ENCODE data around the gene USP34. TPM values are rescaled to one million over a fixed set of nuclear protein-coding genes. Genes with fewer than 3 reads are reported as not detected.

Gene USP34
- total and polyA plus RNA-seq, 2 donors (not counting 1 experiment from before 2014, with no cell fraction given) = 52.4 to 129 TPM

DNA sequence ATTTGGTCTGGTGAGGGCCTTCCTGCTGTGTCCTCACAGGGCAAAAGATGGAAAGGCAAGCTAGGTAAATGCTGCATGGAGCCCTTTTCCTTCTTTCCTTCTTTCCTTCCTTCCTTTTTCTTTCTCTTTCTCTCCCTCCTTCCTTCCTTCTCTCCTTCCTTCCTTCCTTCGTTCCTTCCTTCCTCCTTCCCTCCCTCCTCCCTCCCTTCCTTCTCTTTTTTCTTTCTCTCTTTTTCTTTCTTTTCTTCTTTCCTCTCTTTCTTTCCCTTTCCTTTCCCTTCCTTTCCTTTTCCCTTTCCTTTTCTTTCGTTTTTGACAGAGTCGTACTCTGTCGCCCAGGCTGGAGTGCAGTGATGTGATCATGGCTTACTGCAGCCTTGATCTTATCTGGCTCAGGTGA, 332.0 kb downstream of the USP34 start:
- Histone ChIP-seq H3K79me2 (ENCODE audit: control insufficient read depth, insufficient read depth, low read length) (no peaks in the 10 kb centered on the region), H3K27ac (ENCODE audit: insufficient read depth, low read length) (no peak overlapping the region), H2AFZ (ENCODE audit: low read length) (no peak overlapping the region), H3K4me2 (ENCODE audit: extremely low read depth, insufficient read depth, low read length) (no peak overlapping the region), H3K9me3 (ENCODE audit: control insufficient read depth, insufficient read depth, low read depth, low read length) (no peaks in the 10 kb centered on the region), H4K20me1 (ENCODE audit: control insufficient read depth, extremely low read depth, insufficient read depth, low read length) (no peaks in the 10 kb centered on the region), H3K27me3 (ENCODE audit: control insufficient read depth, insufficient read depth, low read length) (no peaks in the 10 kb centered on the region), H3K9ac (ENCODE audit: insufficient read depth, low read length) (no peak overlapping the region), H3K4me1 (ENCODE audit: control insufficient read depth, extremely low read depth, insufficient read depth, low read length) (no peaks in the 10 kb centered on the region), H3K36me3 (ENCODE audit: control insufficient read depth, insufficient read depth, low read length) (no peaks in the 10 kb centered on the region), H3K4me3 (replicated peaks in 1 of 4; ENCODE audit: control extremely low read depth in 1 of 4, insufficient read depth in 1 of 4, low read depth in 3 of 4, low read length in 4 of 4) (no peak overlapping the region)
- no peak for DNase-seq (ENCODE audit: low read depth in 2 of 2)
- TF ChIP-seq, protein P1, sequence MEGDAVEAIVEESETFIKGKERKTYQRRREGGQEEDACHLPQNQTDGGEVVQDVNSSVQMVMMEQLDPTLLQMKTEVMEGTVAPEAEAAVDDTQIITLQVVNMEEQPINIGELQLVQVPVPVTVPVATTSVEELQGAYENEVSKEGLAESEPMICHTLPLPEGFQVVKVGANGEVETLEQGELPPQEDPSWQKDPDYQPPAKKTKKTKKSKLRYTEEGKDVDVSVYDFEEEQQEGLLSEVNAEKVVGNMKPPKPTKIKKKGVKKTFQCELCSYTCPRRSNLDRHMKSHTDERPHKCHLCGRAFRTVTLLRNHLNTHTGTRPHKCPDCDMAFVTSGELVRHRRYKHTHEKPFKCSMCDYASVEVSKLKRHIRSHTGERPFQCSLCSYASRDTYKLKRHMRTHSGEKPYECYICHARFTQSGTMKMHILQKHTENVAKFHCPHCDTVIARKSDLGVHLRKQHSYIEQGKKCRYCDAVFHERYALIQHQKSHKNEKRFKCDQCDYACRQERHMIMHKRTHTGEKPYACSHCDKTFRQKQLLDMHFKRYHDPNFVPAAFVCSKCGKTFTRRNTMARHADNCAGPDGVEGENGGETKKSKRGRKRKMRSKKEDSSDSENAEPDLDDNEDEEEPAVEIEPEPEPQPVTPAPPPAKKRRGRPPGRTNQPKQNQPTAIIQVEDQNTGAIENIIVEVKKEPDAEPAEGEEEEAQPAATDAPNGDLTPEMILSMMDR (conservative IDR thresholded peaks at IDR 0.05 in 1 of 2, IDR thresholded peaks at IDR 0.05 in 1 of 2; ENCODE audit: low read depth in 1 of 2, low read length in 2 of 2) = no peak
- no peak for TF ChIP-seq EZH2 (IDR thresholded peaks at IDR 0.05; ENCODE audit: low read length, missing control alignments)

Other genes starting within 250 kb of the USP34 start
- 297 and 348 TPM in 2 replicates for gene XPO1, start 67.3 kb upstream of the USP34 start, total RNA-seq
- 91.8 and 114 TPM in 2 replicates for gene XPO1, start 67.3 kb upstream of the USP34 start, polyA plus RNA-seq